ENCODE results near the gene HS3ST5.
A peak's percentile ranks its signal among the peaks of the same experiment; 100 is the strongest.

The HS3ST5 gene

DNA sequence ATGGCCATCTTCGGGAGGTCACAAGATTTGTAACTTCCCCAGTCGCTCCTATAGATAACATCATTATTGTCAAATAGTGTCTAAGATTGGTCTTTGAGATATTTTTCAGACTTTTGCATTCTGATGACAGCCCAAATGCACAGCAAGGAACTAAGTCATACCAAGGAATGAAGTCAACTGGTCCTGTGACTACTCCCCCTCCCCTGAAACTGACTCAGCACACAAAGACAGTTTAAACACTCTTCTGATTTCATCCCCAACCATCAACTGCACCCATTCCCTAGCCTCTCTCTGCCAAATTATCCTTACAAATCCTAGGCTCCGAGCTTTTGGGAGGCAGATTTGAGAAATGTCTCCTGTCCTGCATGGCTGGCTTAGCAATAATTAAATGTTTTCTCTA lies 139.4 kb downstream of the HS3ST5 start:
- no peak for DNase-seq (ENCODE audit: low read depth)
- TF ChIP-seq, protein P1, sequence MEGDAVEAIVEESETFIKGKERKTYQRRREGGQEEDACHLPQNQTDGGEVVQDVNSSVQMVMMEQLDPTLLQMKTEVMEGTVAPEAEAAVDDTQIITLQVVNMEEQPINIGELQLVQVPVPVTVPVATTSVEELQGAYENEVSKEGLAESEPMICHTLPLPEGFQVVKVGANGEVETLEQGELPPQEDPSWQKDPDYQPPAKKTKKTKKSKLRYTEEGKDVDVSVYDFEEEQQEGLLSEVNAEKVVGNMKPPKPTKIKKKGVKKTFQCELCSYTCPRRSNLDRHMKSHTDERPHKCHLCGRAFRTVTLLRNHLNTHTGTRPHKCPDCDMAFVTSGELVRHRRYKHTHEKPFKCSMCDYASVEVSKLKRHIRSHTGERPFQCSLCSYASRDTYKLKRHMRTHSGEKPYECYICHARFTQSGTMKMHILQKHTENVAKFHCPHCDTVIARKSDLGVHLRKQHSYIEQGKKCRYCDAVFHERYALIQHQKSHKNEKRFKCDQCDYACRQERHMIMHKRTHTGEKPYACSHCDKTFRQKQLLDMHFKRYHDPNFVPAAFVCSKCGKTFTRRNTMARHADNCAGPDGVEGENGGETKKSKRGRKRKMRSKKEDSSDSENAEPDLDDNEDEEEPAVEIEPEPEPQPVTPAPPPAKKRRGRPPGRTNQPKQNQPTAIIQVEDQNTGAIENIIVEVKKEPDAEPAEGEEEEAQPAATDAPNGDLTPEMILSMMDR (conservative IDR thresholded peaks at IDR 0.05; ENCODE audit: low read depth, low read length) = no peak
- H3K4me3 ChIP-seq (ENCODE audit: low read depth, low read length) = no peak overlapping the region

DNA sequence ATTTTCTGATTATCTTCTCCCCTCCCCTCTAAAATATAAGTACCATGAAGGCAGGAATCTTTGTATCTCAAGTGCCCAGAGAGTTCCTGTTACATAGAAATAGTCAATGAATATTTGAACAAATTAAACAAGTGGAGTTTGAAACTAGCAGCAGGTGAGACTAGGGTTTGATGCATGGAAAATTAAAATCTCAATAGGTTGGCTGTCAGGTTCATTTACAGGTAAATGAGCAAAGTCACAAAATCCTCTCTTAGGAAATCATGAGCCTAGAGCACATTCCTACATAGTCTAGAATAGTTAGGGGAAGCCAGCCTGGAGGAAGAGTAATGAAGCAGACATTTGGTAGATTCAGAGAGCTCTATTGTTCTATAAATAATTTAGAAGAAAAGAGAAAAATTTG lies 140.4 kb downstream of the HS3ST5 start:
- TF ChIP-seq, protein P1 (conservative IDR thresholded peaks at IDR 0.05; ENCODE audit: low read depth, low read length) = no peak
- DNase-seq (ENCODE audit: low read depth) = no peak
- H3K4me3 ChIP-seq (ENCODE audit: low read depth, low read length) = no peak overlapping the region

DNA sequence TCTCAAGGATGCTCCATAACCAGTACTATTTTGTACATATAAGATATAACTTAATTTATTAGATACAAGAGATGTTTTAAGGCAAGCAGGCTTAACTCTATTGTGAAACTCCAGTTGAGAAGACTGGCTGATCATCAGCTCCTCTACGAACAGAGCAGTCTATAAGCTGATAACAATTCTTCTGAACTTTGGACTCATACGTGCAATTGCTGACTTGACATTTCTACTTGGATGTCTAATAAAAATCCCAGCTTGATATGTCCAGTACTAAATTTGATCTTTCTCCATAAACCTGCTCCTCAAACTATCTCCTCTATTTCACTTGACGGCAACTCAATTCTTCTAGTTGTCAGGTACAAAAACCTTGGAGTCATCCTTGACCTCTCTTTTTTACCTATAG lies 141.9 kb downstream of the HS3ST5 start:
- TF ChIP-seq, protein P1 (conservative IDR thresholded peaks at IDR 0.05; ENCODE audit: low read depth, low read length) = no peak
- no peak for DNase-seq (ENCODE audit: low read depth)
- H3K4me3 ChIP-seq (ENCODE audit: low read depth, low read length) = no peak overlapping the region

- no peak overlapping the region for H3K4me3 ChIP-seq (ENCODE audit: low read depth, low read length)
- no peak for DNase-seq (ENCODE audit: low read depth)
- TF ChIP-seq, protein P1 (conservative IDR thresholded peaks at IDR 0.05; ENCODE audit: low read depth, low read length) = no peak
Observed at GRCh38 chr6:114195631-114196403, 147.0 kb downstream of the HS3ST5 start.

DNA sequence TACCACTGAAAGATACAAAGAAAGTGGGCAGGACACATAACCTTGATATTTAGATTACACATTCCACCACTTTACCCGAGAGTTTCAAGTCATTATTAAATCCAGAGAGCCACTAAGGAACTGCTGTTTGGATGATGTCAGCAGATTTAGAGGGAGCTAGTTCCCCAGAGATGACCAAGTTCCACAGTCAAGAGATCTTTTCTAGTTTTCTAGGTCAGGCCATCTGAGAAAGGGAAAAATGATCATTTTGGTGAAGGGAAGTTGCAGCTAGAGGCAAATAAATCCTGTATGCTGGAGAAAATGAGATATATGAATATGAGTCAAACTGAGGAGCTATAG lies 147.8 kb downstream of the HS3ST5 start:
- no peak overlapping the region for H3K4me3 ChIP-seq (ENCODE audit: low read depth, low read length)
- TF ChIP-seq, protein P1 (conservative IDR thresholded peaks at IDR 0.05; ENCODE audit: low read depth, low read length) = no peak
- DNase-seq (ENCODE audit: low read depth) = no peak

DNA sequence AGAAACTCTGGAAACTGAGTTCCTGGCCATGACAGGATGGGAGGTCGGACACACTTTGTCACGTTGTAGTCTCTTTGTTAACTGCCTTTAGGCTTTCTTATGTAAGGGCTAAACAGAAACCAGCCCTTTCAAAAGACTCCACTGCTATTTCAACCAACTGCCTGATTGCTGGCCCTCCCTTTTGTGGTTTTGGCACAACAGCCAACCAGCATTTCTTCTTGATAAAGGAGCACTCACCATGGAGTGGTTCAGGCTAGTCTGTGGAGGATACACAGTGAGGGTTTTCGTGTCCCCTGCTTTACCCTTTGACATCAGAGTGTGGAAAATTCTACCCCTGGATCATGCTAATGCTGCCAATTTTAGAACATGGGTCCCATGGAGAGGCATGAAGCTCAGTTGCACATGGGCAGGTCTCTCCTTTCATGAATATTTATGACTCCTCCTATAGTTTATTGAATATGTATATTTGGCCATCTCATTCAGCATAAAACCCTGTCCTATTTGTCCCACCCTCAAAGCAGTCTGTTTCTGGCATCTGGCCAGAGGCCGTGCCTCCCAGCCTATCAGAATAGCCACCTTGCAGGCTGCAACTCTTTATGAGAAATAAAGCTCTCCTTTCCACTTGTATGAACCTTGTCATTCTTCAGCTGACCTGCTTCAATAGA lies 148.3 kb downstream of the HS3ST5 start:
- peak; percentile 6 for DNase-seq (ENCODE audit: low read depth)
- no peak overlapping the region for H3K4me3 ChIP-seq (ENCODE audit: low read depth, low read length)
- TF ChIP-seq, protein P1 (conservative IDR thresholded peaks at IDR 0.05; ENCODE audit: low read depth, low read length) = no peak

DNA sequence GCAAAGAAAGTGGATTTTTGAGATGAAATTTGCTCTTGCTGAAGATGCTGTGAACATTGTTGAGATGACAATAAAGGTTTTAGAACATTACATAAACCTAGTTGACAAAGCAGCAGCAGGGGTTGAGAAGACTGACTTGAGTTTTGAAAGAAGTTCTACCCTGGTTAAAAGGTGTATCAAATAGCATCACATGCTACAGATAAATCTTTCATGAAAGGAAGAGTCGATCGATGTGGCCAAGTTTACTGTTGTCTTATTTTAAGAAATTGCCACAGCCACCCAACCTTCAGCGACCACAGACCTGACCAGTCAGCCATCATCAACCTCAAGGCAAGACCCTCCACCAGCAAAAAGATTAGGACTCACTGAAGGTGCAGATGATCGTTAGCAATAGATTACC lies 155.3 kb downstream of the HS3ST5 start:
- no peak for DNase-seq (ENCODE audit: low read depth)
- TF ChIP-seq, protein P1 (conservative IDR thresholded peaks at IDR 0.05; ENCODE audit: low read depth, low read length) = no peak
- no peak overlapping the region for H3K4me3 ChIP-seq (ENCODE audit: low read depth, low read length)
